Ectodermal cell (in vitro differentiated cells): ENCODE data around the gene MROH2A.

Experiments used
- H3K27ac ChIP-seq: 2 replicates; pipeline ENCODE4 v1.7.0; 2013; ENCODE audit warnings: mild to moderate bottlenecking, low read depth, low read length; ENCODE audit not compliant: insufficient read depth, poor library complexity, severe bottlenecking
- H3K27me3 ChIP-seq: 2 replicates; pipeline ENCODE4 v1.7.0; 2013; ENCODE audit warnings: mild to moderate bottlenecking, low read length; ENCODE audit not compliant: insufficient read depth, control insufficient read depth, poor library complexity, severe bottlenecking
- H3K36me3 ChIP-seq: one replicate; pipeline ENCODE4 v1.7.0; 2013; ENCODE audit warnings: low read length; ENCODE audit not compliant: control insufficient read depth, insufficient read depth
- H3K4me1 ChIP-seq: one replicate; pipeline ENCODE4 v1.7.0; 2013; ENCODE audit warnings: low read length; ENCODE audit not compliant: control insufficient read depth, insufficient read depth
- H3K4me3 ChIP-seq: 2 replicates; pipeline ENCODE4 v1.7.0; 2013; ENCODE audit warnings: low read depth, low read length, control low read depth; ENCODE audit not compliant: insufficient read depth
- H3K9me3 ChIP-seq: 2 replicates; pipeline ENCODE4 v1.7.0; 2013; ENCODE audit warnings: mild to moderate bottlenecking, low read length, moderate library complexity; ENCODE audit not compliant: control insufficient read depth
- WGBS, 2 experiments: methylation state at CpG; one replicate each; pipeline ENCODE4 v1.1.7; 2013; ENCODE audit warnings: missing lambda C conversion rate in 2 of 2; 5-methylcytosine and 5-hydroxymethylcytosine counted together

The MROH2A gene

GRCh38 chr2:233828546-233829192 is 50.5 kb downstream of the MROH2A start:
- Histone ChIP-seq H3K4me1 (peaks cover 11% of the 10 kb centered on the region), H3K36me3 (no peaks in the 10 kb centered on the region), H3K27ac (no peak overlapping the region), H3K4me3 (no peak overlapping the region), H3K27me3 (no peaks in the 10 kb centered on the region), H3K9me3 (no peaks in the 10 kb centered on the region)
- WGBS, 2 experiments, result 88 to 89% methylated on average over 24 of the region's 24 CpGs

GRCh38 chr2:233829193-233830110 is 51.3 kb downstream of the MROH2A start:
- H3K27ac ChIP-seq, result no peak overlapping the region
- peaks cover 11% of the 10 kb centered on the region for H3K4me1 ChIP-seq
- H3K4me3 ChIP-seq, result no peak overlapping the region
- no peaks in the 10 kb centered on the region for H3K36me3 ChIP-seq
- WGBS, 2 experiments, result 85 to 88% methylated on average over 15 of the region's 15 CpGs
- no peaks in the 10 kb centered on the region for H3K27me3 ChIP-seq
- H3K9me3 ChIP-seq, result no peaks in the 10 kb centered on the region

GRCh38 chr2:233830111-233830802 is 52.1 kb downstream of the MROH2A start:
- H3K27me3 ChIP-seq, result no peaks in the 10 kb centered on the region
- WGBS, 2 experiments, result 89 to 93% methylated on average over 6 of the region's 6 CpGs
- H3K36me3 ChIP-seq, result peaks cover 3% of the 10 kb centered on the region
- no peaks in the 10 kb centered on the region for H3K9me3 ChIP-seq
- H3K4me3 ChIP-seq, result no peak overlapping the region
- peaks cover 11% of the 10 kb centered on the region for H3K4me1 ChIP-seq
- no peak overlapping the region for H3K27ac ChIP-seq

- peaks cover 11% of the 10 kb centered on the region for H3K4me1 ChIP-seq
- peaks cover 12% of the 10 kb centered on the region for H3K36me3 ChIP-seq
- no peak overlapping the region for H3K4me3 ChIP-seq
- H3K27me3 ChIP-seq, result no peaks in the 10 kb centered on the region
- H3K27ac ChIP-seq, result no peak overlapping the region
- H3K9me3 ChIP-seq, result no peaks in the 10 kb centered on the region
- 94% methylated on average over 14 of the region's 14 CpGs for WGBS, 2 experiments
These were observed 53.0 kb downstream of the MROH2A start for GRCh38 chr2:233831011-233831721.

GRCh38 chr2:233831861-233832260 is 53.7 kb downstream of the MROH2A start:
- peaks cover 11% of the 10 kb centered on the region for H3K4me1 ChIP-seq
- WGBS, 2 experiments, result 95 to 96% methylated on average over 6 of the region's 6 CpGs
- no peaks in the 10 kb centered on the region for H3K9me3 ChIP-seq

GRCh38 chr2:233832414-233832813 is 54.3 kb downstream of the MROH2A start:
- 89% methylated on average over 9 of the region's 9 CpGs for WGBS, 2 experiments
- no peak overlapping the region for H3K4me3 ChIP-seq
- H3K9me3 ChIP-seq, result no peaks in the 10 kb centered on the region
- H3K27me3 ChIP-seq, result no peaks in the 10 kb centered on the region
- no peak overlapping the region for H3K27ac ChIP-seq
- H3K36me3 ChIP-seq, result peaks cover 21% of the 10 kb centered on the region
- H3K4me1 ChIP-seq, result peaks cover 11% of the 10 kb centered on the region

More at GRCh38 chr2:233831861-233832260, 53.7 kb downstream of the MROH2A start:
- Histone ChIP-seq H3K27ac (no peak overlapping the region), H3K36me3 (peaks cover 17% of the 10 kb centered on the region), H3K4me3 (no peak overlapping the region), H3K27me3 (no peaks in the 10 kb centered on the region)

GRCh38 chr2:233832869-233833311 is 54.8 kb downstream of the MROH2A start:
- Histone ChIP-seq H3K27me3 (no peaks in the 10 kb centered on the region), H3K4me1 (peaks cover 11% of the 10 kb centered on the region), H3K4me3 (no peak overlapping the region), H3K36me3 (peaks cover 24% of the 10 kb centered on the region), H3K27ac (no peak overlapping the region), H3K9me3 (no peaks in the 10 kb centered on the region)
- WGBS, 2 experiments, result 24 to 29% methylated on average over 7 of the region's 7 CpGs

- Histone ChIP-seq H3K9me3 (no peaks in the 10 kb centered on the region), H3K27ac (no peak overlapping the region), H3K27me3 (no peaks in the 10 kb centered on the region), H3K4me1 (peaks cover 11% of the 10 kb centered on the region), H3K36me3 (peaks cover 29% of the 10 kb centered on the region), H3K4me3 (no peak overlapping the region)
- WGBS, 2 experiments, result 87 to 92% methylated on average over 10 of the region's 10 CpGs
These were observed 55.2 kb downstream of the MROH2A start for GRCh38 chr2:233833345-233833744.

GRCh38 chr2:233835230-233836186 is 57.4 kb downstream of the MROH2A start:
- H3K4me3 ChIP-seq, result no peak overlapping the region
- H3K4me1 ChIP-seq, result peaks cover 3% of the 10 kb centered on the region
- H3K27ac ChIP-seq, result no peak overlapping the region
- peaks cover 34% of the 10 kb centered on the region for H3K36me3 ChIP-seq
- H3K9me3 ChIP-seq, result no peaks in the 10 kb centered on the region
- H3K27me3 ChIP-seq, result no peaks in the 10 kb centered on the region
- 97% methylated on average over 14 of the region's 14 CpGs for WGBS, 2 experiments
